GM12878 (cell line): Measurements from ENCODE around the gene MICAL3. TPM values are rescaled to one million over a fixed set of nuclear protein-coding genes. Genes with fewer than 3 reads are reported as not detected.

ENCODE experiments used
- ATAC-seq: fragments of 200-7000 bp; cut with Tn5 transposase; 3 replicates; pipeline ENCODE4 v1.9.1; 2020; ENCODE audit warnings: mild to moderate bottlenecking, moderate library complexity
- BruUV-seq: library from RNA; stranded (reverse); fragments of 400-500 nt; replicated peaks from 2 replicates; lab custom pipeline; 2021; lab: Mats Ljungman, UMichigan
- CTCF ChIA-PET: fragments of 300-600 bp; sonication (Branson Sonifier 250); formaldehyde crosslinking; extraction: SDS; loops from one replicate; lab custom pipeline; 2021; ENCODE audit warnings: inconsistent platforms; lab: Yijun Ruan, JAX
- POLR2A ChIA-PET: fragments of 350-600 bp; formaldehyde crosslinking; extraction: SDS; loops from one replicate; lab custom pipeline; 2021; ENCODE audit warnings: inconsistent platforms; lab: Charles Lee
- RAD21 ChIA-PET: fragments of 300-600 bp; sonication (Branson Sonifier 250); formaldehyde crosslinking; loops from one replicate; lab custom pipeline; 2023; ENCODE audit warnings: antibody characterized with exemption; ENCODE audit not compliant: unreplicated experiment; lab: Charles Lee
- SMC1A ChIA-PET: fragments of 300-600 bp; sonication (Branson Sonifier 250); formaldehyde crosslinking; loops from one replicate; lab custom pipeline; 2023; ENCODE audit not compliant: unreplicated experiment, uncharacterized antibody; lab: Charles Lee
- DNase-seq: peaks from one replicate; pipeline ENCODE4 v3.0.0-alpha.2; 2011; ENCODE audit warnings: low read depth, low spot score
- FAIRE-seq: peaks from 3 replicates; lab custom pipeline; 2011; peaks lifted over from hg19 to GRCh38; lab: Jason Lieb, UNC
- H2AFZ ChIP-seq: 2 replicates; pipeline ENCODE4 v1.6.0; 2011; ENCODE audit warnings: low read depth, low read length, control low read depth; ENCODE audit not compliant: control insufficient read depth
- H3K27ac ChIP-seq: 2 replicates; pipeline ENCODE4 v1.5.1; 2011; ENCODE audit warnings: control low read depth; ENCODE audit not compliant: control insufficient read depth, insufficient read depth
- H3K27me3 ChIP-seq, 2 experiments: replicated peaks in 1 of 2; 2 replicates each; pipeline versions ENCODE4 v1.6.0 to v1.6.1; 2011; ENCODE audit warnings: low read length in 1 of 2; ENCODE audit not compliant: control insufficient read depth in 2 of 2, insufficient read depth in 2 of 2
- H3K36me3 ChIP-seq, 2 experiments: 2 replicates each; pipeline ENCODE4 v1.5.1; 2011; ENCODE audit warnings: low read length in 1 of 2; ENCODE audit not compliant: control insufficient read depth in 2 of 2, insufficient read depth in 2 of 2
- H3K4me1 ChIP-seq: 2 replicates; pipeline ENCODE4 v1.6.1; 2011; ENCODE audit warnings: mild to moderate bottlenecking, low read length, moderate library complexity, mixed read lengths; ENCODE audit not compliant: control insufficient read depth, insufficient read depth
- H3K4me2 ChIP-seq: 2 replicates; pipeline ENCODE4 v1.6.0; 2011; ENCODE audit warnings: control low read depth; ENCODE audit not compliant: control insufficient read depth, insufficient read depth
- H3K4me3 ChIP-seq: fragments of 200-600 bp; sonication (generic); 2 replicates; pipeline ENCODE4 v1.5.1; 2016
- H3K79me2 ChIP-seq: 2 replicates; pipeline ENCODE4 v1.6.0; 2011; ENCODE audit warnings: low read length; ENCODE audit not compliant: control insufficient read depth, insufficient read depth
- H3K9ac ChIP-seq: 2 replicates; pipeline ENCODE4 v1.8.0; 2011; ENCODE audit warnings: low read length, control low read depth, mixed read lengths; ENCODE audit not compliant: control insufficient read depth, insufficient read depth
- H3K9me3 ChIP-seq: replicated peaks from 3 replicates; pipeline ENCODE4 v1.5.1; 2011; ENCODE audit warnings: mild to moderate bottlenecking, low read length; ENCODE audit not compliant: control insufficient read depth, insufficient read depth
- H4K20me1 ChIP-seq: 2 replicates; pipeline ENCODE4 v1.6.0; 2011; ENCODE audit not compliant: control insufficient read depth, insufficient read depth
- BRCA1 ChIP-seq: IDR thresholded peaks from 2 replicates; pipeline ENCODE4 v1.6.1; 2011; ENCODE audit warnings: low read depth, low read length, improper control_type of control experiment
- CHD4 ChIP-seq: fragments of 200-600 bp; sonication (generic); IDR thresholded peaks from 2 replicates; pipeline ENCODE4 v1.6.1; 2016; ENCODE audit warnings: mild to moderate bottlenecking
- EGR1 ChIP-seq, 2 experiments: IDR thresholded peaks; 1 replicate in 1 of 2; 2 replicates in 1 of 2; pipeline ENCODE4 v1.6.1; 2011 to 2012; ENCODE audit warnings: low read depth in 2 of 2, low read length in 2 of 2, borderline replicate concordance in 1 of 2, mild to moderate bottlenecking in 1 of 2, moderate library complexity in 1 of 2
- STAT3 ChIP-seq: IDR thresholded peaks from 2 replicates; pipeline ENCODE4 v1.6.1; 2011; ENCODE audit warnings: low read depth, low read length, improper control_type of control experiment
- WGBS: methylation state at CpG from one replicate; pipeline ENCODE4 v1.1.6; 2016; ENCODE audit warnings: low lambda C conversion rate; ENCODE audit not compliant: insufficient replicate concordance, insufficient coverage; ENCODE audit errors: missing lambda C conversion rate; 5-methylcytosine and 5-hydroxymethylcytosine counted together
- in situ Hi-C: fragments of 300-500 bp; cut with MboI; formaldehyde crosslinking; loops from 9 replicates; pipeline ENCODE4 v1.14.3; 2018; ENCODE audit warnings: mixed read lengths
- intact Hi-C: fragments of 100-400 bp; cut with micrococcal nuclease; formaldehyde crosslinking; loops from one replicate; pipeline ENCODE4 v1.14.2; 2022; ENCODE audit not compliant: unreplicated experiment
- polyA plus RNA-seq, 11 experiments: library from polyadenylated mRNA; depleted of rRNA in 4 of 11; unstranded in 6 of 11; stranded (reverse) in 5 of 11; fragments of >200 nt; fragmentation: Nextera tagmentation in 4 of 11; fragmentation: Illumina TruSeq in 1 of 11; extraction: Ambion mirVana in 4 of 11; extraction: Trizol in 1 of 11; gene quantifications; 1 replicate in 1 of 11; 2 replicates in 10 of 11; pipeline versions ENCODE4 v1.2.1 to v1.2.3, GENCODE V29; 2011 to 2016; ENCODE audit warnings: inconsistent platforms in 2 of 11, missing spikeins in 2 of 11, low read depth in 1 of 11
- total RNA-seq, 4 experiments: library from RNA; depleted of rRNA in 3 of 4; stranded (reverse); fragments of >200 nt in 3 of 4; fragmentation: Illumina TruSeq in 1 of 4; extraction: Trizol in 1 of 4; gene quantifications; 2 replicates each; pipeline versions ENCODE4 v1.2.1 to v1.2.3, GENCODE V29; 2013 to 2021
- TF ChIP-seq, protein P1 (sequence below): fragments of 450-650 bp; IDR thresholded peaks from 2 replicates; pipeline ENCODE4 v1.6.1; 2016; ENCODE audit warnings: mild to moderate bottlenecking
- TF ChIP-seq, protein P2 (sequence below): IDR thresholded peaks from 2 replicates; pipeline ENCODE4 v1.6.1; 2012; ENCODE audit warnings: low read length, inconsistent platforms

MICAL3 gene
- total and polyA plus RNA-seq, 10 of the 15 experiments (the other 5 are each of a cell fraction or from before 2014, with no cell fraction given), result 2.6 to 92.2 (median 24.0) TPM

DNA sequence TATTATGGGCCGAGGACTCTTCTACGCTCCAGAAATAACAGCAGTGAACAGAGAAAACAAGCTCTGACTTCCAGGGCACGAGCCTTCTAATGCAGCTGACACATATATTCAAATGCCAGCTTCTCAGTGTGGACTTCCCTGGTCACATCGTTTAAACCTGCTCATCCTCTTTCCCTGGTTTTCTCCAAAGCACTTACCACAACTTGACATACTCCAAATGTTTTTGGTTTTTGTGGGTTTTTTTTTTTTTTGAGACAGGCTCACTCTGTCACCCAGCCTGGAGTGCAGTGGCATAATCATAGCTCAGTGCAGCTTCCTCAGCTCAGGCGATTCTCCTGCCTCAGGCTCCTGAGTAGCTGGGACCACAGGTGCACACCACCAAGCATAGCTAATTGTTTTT, 105.5 kb downstream of the MICAL3 start (continued):
- TF ChIP-seq EGR1 (IDR thresholded peaks at IDR 0.05; ENCODE audit: borderline replicate concordance in 1 of 2, low read depth in 2 of 2, low read length in 2 of 2) (no peak), CHD4 (no peak), BRCA1 (no peak)

DNA sequence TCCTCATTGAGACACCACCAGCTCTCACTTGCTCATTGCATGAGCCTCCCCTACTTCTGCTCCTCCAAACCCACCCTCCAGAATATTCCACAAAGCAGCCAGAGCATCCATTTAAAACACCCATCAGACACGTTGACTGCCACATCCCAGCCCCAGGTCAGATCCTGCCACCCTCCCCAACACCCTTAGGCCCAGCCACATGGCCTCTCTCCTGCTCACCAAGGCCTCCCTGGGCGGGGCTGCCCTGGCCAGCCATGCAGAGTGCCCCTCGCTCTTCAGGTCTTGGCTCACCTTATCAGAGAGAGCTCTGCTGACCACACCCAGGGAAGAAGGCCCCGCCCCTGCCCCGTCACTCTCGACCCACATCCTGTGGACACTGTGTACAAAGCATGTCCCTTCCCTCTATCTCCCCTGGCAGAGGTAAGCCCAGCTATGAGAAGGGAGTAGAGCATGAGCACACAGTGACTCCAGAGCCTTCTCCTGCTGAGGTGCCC, 106.8 kb downstream of the MICAL3 start:
- DNase-seq, result no peak
- H3K9ac ChIP-seq, result no peak overlapping the region
- H3K4me2 ChIP-seq, result no peak overlapping the region

More for the DNA sequence above, 106.8 kb downstream of the MICAL3 start:
- Histone ChIP-seq H3K27me3 (no peaks in the 10 kb centered on the region), H3K36me3 (peaks cover 0 to 2% of the 10 kb centered on the region in 2 experiments; a peak in 1 of 4 replicates), H4K20me1 (0 out of 2 replicates have a peak, but pooled peaks cover 4% of the 10 kb centered on the region), H3K27ac (no peak overlapping the region), H3K4me1 (peaks cover 23% of the 10 kb centered on the region), H2AFZ (no peak overlapping the region), H3K4me3 (no peak overlapping the region), H3K9me3 (no peaks in the 10 kb centered on the region), H3K79me2 (peaks cover 14% of the 10 kb centered on the region)
- WGBS, result 14% methylated on average over 6 of the region's 6 CpGs
- intact Hi-C loops (no loop called here), in situ Hi-C loops (no loop called here)
- TF ChIP-seq, protein P1, sequence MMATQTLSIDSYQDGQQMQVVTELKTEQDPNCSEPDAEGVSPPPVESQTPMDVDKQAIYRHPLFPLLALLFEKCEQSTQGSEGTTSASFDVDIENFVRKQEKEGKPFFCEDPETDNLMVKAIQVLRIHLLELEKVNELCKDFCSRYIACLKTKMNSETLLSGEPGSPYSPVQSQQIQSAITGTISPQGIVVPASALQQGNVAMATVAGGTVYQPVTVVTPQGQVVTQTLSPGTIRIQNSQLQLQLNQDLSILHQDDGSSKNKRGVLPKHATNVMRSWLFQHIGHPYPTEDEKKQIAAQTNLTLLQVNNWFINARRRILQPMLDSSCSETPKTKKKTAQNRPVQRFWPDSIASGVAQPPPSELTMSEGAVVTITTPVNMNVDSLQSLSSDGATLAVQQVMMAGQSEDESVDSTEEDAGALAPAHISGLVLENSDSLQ, result peak; percentile 48; the same call in 1 of the 2 replicates
- no peak for TF ChIP-seq STAT3
- TF ChIP-seq, protein P2, sequence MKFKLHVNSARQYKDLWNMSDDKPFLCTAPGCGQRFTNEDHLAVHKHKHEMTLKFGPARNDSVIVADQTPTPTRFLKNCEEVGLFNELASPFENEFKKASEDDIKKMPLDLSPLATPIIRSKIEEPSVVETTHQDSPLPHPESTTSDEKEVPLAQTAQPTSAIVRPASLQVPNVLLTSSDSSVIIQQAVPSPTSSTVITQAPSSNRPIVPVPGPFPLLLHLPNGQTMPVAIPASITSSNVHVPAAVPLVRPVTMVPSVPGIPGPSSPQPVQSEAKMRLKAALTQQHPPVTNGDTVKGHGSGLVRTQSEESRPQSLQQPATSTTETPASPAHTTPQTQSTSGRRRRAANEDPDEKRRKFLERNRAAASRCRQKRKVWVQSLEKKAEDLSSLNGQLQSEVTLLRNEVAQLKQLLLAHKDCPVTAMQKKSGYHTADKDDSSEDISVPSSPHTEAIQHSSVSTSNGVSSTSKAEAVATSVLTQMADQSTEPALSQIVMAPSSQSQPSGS, result no peak
- BruUV-seq, result no TSS peak
- FAIRE-seq (no peak), ATAC-seq (peak; percentile 83)
- ChIA-PET RAD21 (interaction anchor here (1.4 kb wide), 1 partner anchor 159 kb away, joined by 5 read pairs; no protein-coding TSS in a partner anchor), CTCF (interaction anchor here (0.6 kb wide), 1 partner anchor 13 kb away, joined by 3 read pairs; no protein-coding TSS in a partner anchor), POLR2A (no interaction called here), SMC1A (interaction anchor here (0.9 to 1.6 kb wide), 3 partner anchors 9 to 159 kb away, joined by 3 to 5 read pairs (median 3); no protein-coding TSS in a partner anchor)
